HG02623 (cell line): ENCODE measurements around the gene DUSP7.

Experiments used
- ATAC-seq: cut with Tn5 transposase; IDR thresholded peaks from one replicate; pipeline ENCODE4 v1.9.1; 2021; ENCODE audit warnings: moderate library complexity; ENCODE audit not compliant: unreplicated experiment

The DUSP7 gene

GRCh38 chr3:52086976-52087663 lies 30.7 kb upstream of the DUSP7 start:
- ATAC-seq, result no peak

GRCh38 chr3:52086461-52086860 lies 30.1 kb upstream of the DUSP7 start:
- ATAC-seq, result no peak

- no peak for ATAC-seq
Measured at GRCh38 chr3:52085681-52086282, 29.4 kb upstream of the DUSP7 start.

GRCh38 chr3:52084954-52085680 lies 28.7 kb upstream of the DUSP7 start:
- ATAC-seq, result no peak

- ATAC-seq, result no peak
Measured at GRCh38 chr3:52084216-52084945, 28.0 kb upstream of the DUSP7 start.

- ATAC-seq, result no peak
Measured at GRCh38 chr3:52083556-52084087, 27.3 kb upstream of the DUSP7 start.

- ATAC-seq, result no peak
Measured at GRCh38 chr3:52082951-52083350, 26.6 kb upstream of the DUSP7 start.

GRCh38 chr3:52080830-52081719 lies 24.7 kb upstream of the DUSP7 start:
- no peak for ATAC-seq

GRCh38 chr3:52079958-52080357 lies 23.6 kb upstream of the DUSP7 start:
- ATAC-seq, result no peak

GRCh38 chr3:52078781-52079560 lies 22.6 kb upstream of the DUSP7 start:
- no peak for ATAC-seq

- ATAC-seq, result no peak
Measured at GRCh38 chr3:52077925-52078324, 21.6 kb upstream of the DUSP7 start.

GRCh38 chr3:52076896-52077780 lies 20.8 kb upstream of the DUSP7 start:
- no peak for ATAC-seq

GRCh38 chr3:52073490-52073889 lies 17.1 kb upstream of the DUSP7 start:
- no peak for ATAC-seq

GRCh38 chr3:52072471-52072870 lies 16.1 kb upstream of the DUSP7 start:
- no peak for ATAC-seq

- ATAC-seq, result no peak
Measured at GRCh38 chr3:52072020-52072419, 15.6 kb upstream of the DUSP7 start.

- ATAC-seq, result no peak
Measured at GRCh38 chr3:52070724-52071621, 14.6 kb upstream of the DUSP7 start.

GRCh38 chr3:52069855-52070254 lies 13.5 kb upstream of the DUSP7 start:
- ATAC-seq, result no peak
